ENCODE data around the gene CTXND1.
"Not testable (repeated sequence)": the region's sequence is repeated elsewhere in the genome, so short reads cannot be mapped to it uniquely, and the experiment has no call there.

The CTXND1 gene

DNA sequence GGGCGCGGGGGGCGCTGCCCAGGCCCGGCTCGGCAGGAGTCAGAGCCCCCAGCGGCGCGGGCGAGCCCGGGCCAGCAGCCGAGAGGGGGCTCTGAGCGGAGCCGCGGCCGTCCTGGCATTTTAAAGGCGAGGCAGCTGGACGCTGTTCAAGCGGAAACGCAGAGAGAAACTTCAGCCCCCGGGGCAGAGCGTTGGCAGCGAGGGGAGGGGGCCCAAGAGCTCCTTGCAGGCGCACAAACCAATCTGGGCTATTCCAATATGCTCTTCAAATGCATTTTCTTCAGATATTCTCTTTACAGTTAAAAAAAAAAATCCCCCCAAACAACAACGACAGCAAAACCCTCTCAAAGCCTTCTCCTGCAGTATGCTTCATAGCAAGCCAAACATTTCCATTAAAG is at the start of gene CTXND1:
CTXND1 (minus strand) TSS at position 93 of the 398 bp plus-strand sequence. CDS start 50,264 bp downstream, outside the sequence.
- Histone ChIP-seq H3K4me1 (ENCODE audit: insufficient read depth, low read length, poor library complexity, severe bottlenecking) (no peaks in the 10 kb centered on the region), H3K27me3 (ENCODE audit: insufficient read depth, low read length, poor library complexity, severe bottlenecking) (no peaks in the 10 kb centered on the region), H3K36me3 (ENCODE audit: insufficient read depth, low read length) (no peaks in the 10 kb centered on the region), H3K9me3 (ENCODE audit: insufficient read depth, low read depth, low read length) (no peaks in the 10 kb centered on the region), H3K4me2 (ENCODE audit: low read depth, low read length, poor library complexity, severe bottlenecking) (no peak within 1 kb of the TSS), H3K4me3 (ENCODE audit: low read length, poor library complexity, severe bottlenecking) (no peak within 1 kb of the TSS), H3K9me2 (replicated peaks; ENCODE audit: low read depth, low read length) (no peaks in the 10 kb centered on the region), H3F3A (ENCODE audit: low read depth) (no peaks in the 10 kb centered on the region), H4K20me1 (ENCODE audit: insufficient read depth, low read length, poor library complexity, severe bottlenecking) (no peaks in the 10 kb centered on the region), H3K79me2 (ENCODE audit: insufficient read depth, low read length) (no peaks in the 10 kb centered on the region), H3K9ac (ENCODE audit: low read depth, low read length, poor library complexity, severe bottlenecking) (no peak within 1 kb of the TSS), H2AFZ (ENCODE audit: low read length) (no peak within 1 kb of the TSS)
- TF ChIP-seq EZH2phosphoT487 (IDR thresholded peaks at IDR 0.05; ENCODE audit: borderline replicate concordance): no peak
- TF ChIP-seq, protein P1, sequence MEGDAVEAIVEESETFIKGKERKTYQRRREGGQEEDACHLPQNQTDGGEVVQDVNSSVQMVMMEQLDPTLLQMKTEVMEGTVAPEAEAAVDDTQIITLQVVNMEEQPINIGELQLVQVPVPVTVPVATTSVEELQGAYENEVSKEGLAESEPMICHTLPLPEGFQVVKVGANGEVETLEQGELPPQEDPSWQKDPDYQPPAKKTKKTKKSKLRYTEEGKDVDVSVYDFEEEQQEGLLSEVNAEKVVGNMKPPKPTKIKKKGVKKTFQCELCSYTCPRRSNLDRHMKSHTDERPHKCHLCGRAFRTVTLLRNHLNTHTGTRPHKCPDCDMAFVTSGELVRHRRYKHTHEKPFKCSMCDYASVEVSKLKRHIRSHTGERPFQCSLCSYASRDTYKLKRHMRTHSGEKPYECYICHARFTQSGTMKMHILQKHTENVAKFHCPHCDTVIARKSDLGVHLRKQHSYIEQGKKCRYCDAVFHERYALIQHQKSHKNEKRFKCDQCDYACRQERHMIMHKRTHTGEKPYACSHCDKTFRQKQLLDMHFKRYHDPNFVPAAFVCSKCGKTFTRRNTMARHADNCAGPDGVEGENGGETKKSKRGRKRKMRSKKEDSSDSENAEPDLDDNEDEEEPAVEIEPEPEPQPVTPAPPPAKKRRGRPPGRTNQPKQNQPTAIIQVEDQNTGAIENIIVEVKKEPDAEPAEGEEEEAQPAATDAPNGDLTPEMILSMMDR (conservative IDR thresholded peaks at IDR 0.05; ENCODE audit: low read length): no peak

DNA sequence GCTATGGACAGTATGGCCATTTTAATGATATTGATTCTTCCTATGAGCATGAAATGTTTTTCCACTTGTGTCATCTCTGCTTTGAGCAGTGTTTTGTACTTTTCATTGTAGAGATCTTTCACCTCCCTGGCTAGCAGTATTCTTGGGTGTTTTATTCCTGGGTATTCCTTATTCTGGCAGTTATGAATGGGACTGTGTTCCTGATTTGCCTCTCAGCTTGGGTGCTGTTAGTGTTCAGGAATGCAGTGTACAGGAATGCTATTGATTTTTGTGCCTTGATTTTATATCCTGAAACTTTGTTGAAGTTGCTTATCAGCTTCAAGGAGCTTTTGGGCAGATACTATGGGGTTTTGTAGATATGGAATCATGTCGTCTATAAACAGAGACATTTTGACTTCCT is 49.5 kb upstream of the CTXND1 start:
- H3K79me2 ChIP-seq (ENCODE audit: insufficient read depth, low read length): no peaks in the 10 kb centered on the region

DNA sequence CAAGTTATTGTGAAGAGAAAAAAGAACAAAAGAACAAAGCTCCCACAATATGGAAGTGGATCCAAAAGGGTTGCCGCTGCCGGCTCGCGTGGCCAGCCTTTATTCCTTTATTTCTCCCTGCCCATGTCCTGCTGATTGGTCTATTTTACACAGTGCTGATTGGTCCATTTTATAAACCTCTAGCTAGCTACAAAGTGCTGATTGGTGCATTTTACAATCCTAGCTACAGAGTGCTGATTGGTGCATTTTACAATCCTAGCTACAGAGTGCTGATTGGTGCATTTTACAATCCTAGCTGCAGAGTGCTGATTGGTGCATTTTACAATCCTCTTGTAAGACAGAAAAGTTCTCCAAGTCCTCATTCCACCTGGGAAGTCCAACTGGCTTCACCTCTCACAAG is 43.8 kb upstream of the CTXND1 start:
- not testable (repeated sequence) for H3F3A ChIP-seq (ENCODE audit: low read depth); H3K9me3 ChIP-seq (ENCODE audit: insufficient read depth, low read depth, low read length); H3K27me3 ChIP-seq (ENCODE audit: insufficient read depth, low read length, poor library complexity, severe bottlenecking); H3K4me3 ChIP-seq (ENCODE audit: low read length, poor library complexity, severe bottlenecking); H3K9ac ChIP-seq (ENCODE audit: low read depth, low read length, poor library complexity, severe bottlenecking); H3K4me1 ChIP-seq (ENCODE audit: insufficient read depth, low read length, poor library complexity, severe bottlenecking); H2AFZ ChIP-seq (ENCODE audit: low read length); H3K4me2 ChIP-seq (ENCODE audit: low read depth, low read length, poor library complexity, severe bottlenecking); H3K9me2 ChIP-seq (replicated peaks; ENCODE audit: low read depth, low read length); H3K79me2 ChIP-seq (ENCODE audit: insufficient read depth, low read length); H4K20me1 ChIP-seq (ENCODE audit: insufficient read depth, low read length, poor library complexity, severe bottlenecking); H3K36me3 ChIP-seq (ENCODE audit: insufficient read depth, low read length)

More for the DNA sequence above, 49.5 kb upstream of the CTXND1 start:
- no peaks in the 10 kb centered on the region for H3K36me3 ChIP-seq (ENCODE audit: insufficient read depth, low read length)
- TF ChIP-seq, protein P1 (conservative IDR thresholded peaks at IDR 0.05; ENCODE audit: low read length): no peak
- no peak for TF ChIP-seq EZH2phosphoT487 (IDR thresholded peaks at IDR 0.05; ENCODE audit: borderline replicate concordance)
- no peak overlapping the region for H2AFZ ChIP-seq (ENCODE audit: low read length)
- H4K20me1 ChIP-seq (ENCODE audit: insufficient read depth, low read length, poor library complexity, severe bottlenecking): no peaks in the 10 kb centered on the region
- H3K9me3 ChIP-seq (ENCODE audit: insufficient read depth, low read depth, low read length): no peaks in the 10 kb centered on the region
- H3F3A ChIP-seq (ENCODE audit: low read depth): no peaks in the 10 kb centered on the region
- no peak overlapping the region for H3K4me3 ChIP-seq (ENCODE audit: low read length, poor library complexity, severe bottlenecking)
- no peaks in the 10 kb centered on the region for H3K9me2 ChIP-seq (replicated peaks; ENCODE audit: low read depth, low read length)
- no peak overlapping the region for H3K9ac ChIP-seq (ENCODE audit: low read depth, low read length, poor library complexity, severe bottlenecking)
- H3K4me2 ChIP-seq (ENCODE audit: low read depth, low read length, poor library complexity, severe bottlenecking): no peak overlapping the region
- no peaks in the 10 kb centered on the region for H3K4me1 ChIP-seq (ENCODE audit: insufficient read depth, low read length, poor library complexity, severe bottlenecking)
- H3K27me3 ChIP-seq (ENCODE audit: insufficient read depth, low read length, poor library complexity, severe bottlenecking): no peaks in the 10 kb centered on the region

DNA sequence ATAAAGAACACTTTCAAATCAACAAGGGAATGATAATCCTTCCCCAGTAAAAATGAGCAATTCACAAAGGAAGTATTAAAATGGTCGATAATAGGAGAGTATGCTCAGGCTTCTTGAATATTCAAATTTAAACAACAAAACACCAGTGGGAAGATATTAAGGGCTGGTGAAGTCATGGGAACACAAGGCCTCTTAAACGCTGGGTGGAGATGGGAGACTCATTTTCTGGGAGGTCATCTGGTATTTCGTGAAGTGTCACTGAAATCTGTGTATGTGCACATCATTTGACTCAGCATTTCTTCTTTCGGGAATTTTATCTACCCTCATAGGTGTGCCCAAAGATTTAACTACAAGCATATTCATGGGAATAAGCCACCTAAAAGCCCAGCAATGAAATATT is 40.1 kb upstream of the CTXND1 start:
- no peaks in the 10 kb centered on the region for H3K27me3 ChIP-seq (ENCODE audit: insufficient read depth, low read length, poor library complexity, severe bottlenecking)
- H3K4me2 ChIP-seq (ENCODE audit: low read depth, low read length, poor library complexity, severe bottlenecking): no peak overlapping the region
- H3K36me3 ChIP-seq (ENCODE audit: insufficient read depth, low read length): no peaks in the 10 kb centered on the region
- H3K9me2 ChIP-seq (replicated peaks; ENCODE audit: low read depth, low read length): no peaks in the 10 kb centered on the region
- H4K20me1 ChIP-seq (ENCODE audit: insufficient read depth, low read length, poor library complexity, severe bottlenecking): no peaks in the 10 kb centered on the region
- H3K9me3 ChIP-seq (ENCODE audit: insufficient read depth, low read depth, low read length): no peaks in the 10 kb centered on the region
- H3K4me1 ChIP-seq (ENCODE audit: insufficient read depth, low read length, poor library complexity, severe bottlenecking): no peaks in the 10 kb centered on the region
- no peak overlapping the region for H3K4me3 ChIP-seq (ENCODE audit: low read length, poor library complexity, severe bottlenecking)
- TF ChIP-seq EZH2phosphoT487 (IDR thresholded peaks at IDR 0.05; ENCODE audit: borderline replicate concordance): no peak
- TF ChIP-seq, protein P1 (conservative IDR thresholded peaks at IDR 0.05; ENCODE audit: low read length): no peak
- no peaks in the 10 kb centered on the region for H3K79me2 ChIP-seq (ENCODE audit: insufficient read depth, low read length)
- no peak overlapping the region for H3K9ac ChIP-seq (ENCODE audit: low read depth, low read length, poor library complexity, severe bottlenecking)
- H3F3A ChIP-seq (ENCODE audit: low read depth): no peaks in the 10 kb centered on the region
- H2AFZ ChIP-seq (ENCODE audit: low read length): no peak overlapping the region

DNA sequence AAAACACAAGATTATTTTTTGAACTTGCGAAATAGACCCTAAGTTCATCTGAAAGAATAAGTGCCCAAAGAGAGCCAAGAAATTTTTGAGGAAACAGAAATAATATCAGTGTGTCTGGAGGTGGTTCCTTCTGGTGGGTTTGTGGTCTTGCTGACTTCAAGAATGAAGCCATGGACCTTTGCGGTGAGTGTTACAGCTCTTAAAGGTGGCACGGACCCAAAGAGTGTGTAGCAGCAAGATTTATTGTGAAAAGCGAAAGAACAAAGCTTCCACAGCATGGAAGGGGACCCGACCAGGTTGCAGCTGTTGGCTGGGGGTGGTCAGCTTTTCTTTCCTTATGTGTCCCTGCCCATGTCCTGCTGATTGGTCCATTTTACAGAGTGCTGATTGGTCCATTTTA is 38.9 kb upstream of the CTXND1 start:
- not testable (repeated sequence) for H3F3A ChIP-seq (ENCODE audit: low read depth); H3K4me2 ChIP-seq (ENCODE audit: low read depth, low read length, poor library complexity, severe bottlenecking); H3K27me3 ChIP-seq (ENCODE audit: insufficient read depth, low read length, poor library complexity, severe bottlenecking); H4K20me1 ChIP-seq (ENCODE audit: insufficient read depth, low read length, poor library complexity, severe bottlenecking); H3K9me3 ChIP-seq (ENCODE audit: insufficient read depth, low read depth, low read length); H3K4me3 ChIP-seq (ENCODE audit: low read length, poor library complexity, severe bottlenecking); H3K36me3 ChIP-seq (ENCODE audit: insufficient read depth, low read length); H3K79me2 ChIP-seq (ENCODE audit: insufficient read depth, low read length); H3K9me2 ChIP-seq (replicated peaks; ENCODE audit: low read depth, low read length); H3K9ac ChIP-seq (ENCODE audit: low read depth, low read length, poor library complexity, severe bottlenecking); H3K4me1 ChIP-seq (ENCODE audit: insufficient read depth, low read length, poor library complexity, severe bottlenecking); H2AFZ ChIP-seq (ENCODE audit: low read length)

Data from Loucy (cell line).